Activated gamma-delta T cell (primary cell): Measurements from ENCODE around the gene IL1RN.
"Not testable (repeated sequence)": the region's sequence is repeated elsewhere in the genome, so short reads cannot be mapped to it uniquely, and the experiment has no call there.

Experiments
- DNase-seq: peaks from one replicate; lab custom pipeline; 2025; lab: John Stamatoyannopoulos, UW
- total RNA-seq, 2 donors: gene quantifications; one replicate each; lab custom pipeline; 2026; lab: John Stamatoyannopoulos, UW

The IL1RN gene
- 0 reads per million in 2 donors for total RNA-seq

GRCh38 chr2:113126845-113127645 lies at the start of gene IL1RN:
Gene IL1RN, plus strand, starts transcription at chr2:113127598. Its CDS starts 27 bp downstream, at chr2:113127625.
- DNase-seq, result no peak

GRCh38 chr2:113077921-113078320 lies 49.5 kb upstream of the IL1RN start:
- no peak for DNase-seq

- DNase-seq, result no peak
Measured at GRCh38 chr2:113078350-113078839, 49.0 kb upstream of the IL1RN start.

GRCh38 chr2:113079131-113079530 lies 48.3 kb upstream of the IL1RN start:
- no peak for DNase-seq

GRCh38 chr2:113080134-113080533 lies 47.3 kb upstream of the IL1RN start:
- DNase-seq, result no peak

- no peak for DNase-seq
Measured at GRCh38 chr2:113081488-113082210, 45.7 kb upstream of the IL1RN start.

- DNase-seq, result no peak
Measured at GRCh38 chr2:113083296-113083695, 44.1 kb upstream of the IL1RN start.

- no peak for DNase-seq
Measured at GRCh38 chr2:113084249-113085000, 43.0 kb upstream of the IL1RN start.

- DNase-seq, result no peak
Measured at GRCh38 chr2:113085542-113085941, 41.9 kb upstream of the IL1RN start.

- no peak for DNase-seq
Measured at GRCh38 chr2:113088213-113088992, 39.0 kb upstream of the IL1RN start.

GRCh38 chr2:113089916-113090315 lies 37.5 kb upstream of the IL1RN start:
- no peak for DNase-seq

GRCh38 chr2:113091231-113091896 lies 36.0 kb upstream of the IL1RN start:
- no peak for DNase-seq

- DNase-seq, result no peak
Measured at GRCh38 chr2:113092864-113093612, 34.4 kb upstream of the IL1RN start.

- DNase-seq, result no peak
Measured at GRCh38 chr2:113093613-113093977, 33.8 kb upstream of the IL1RN start.

GRCh38 chr2:113096306-113096705 lies 31.1 kb upstream of the IL1RN start:
- not testable (repeated sequence) for DNase-seq

- not testable (repeated sequence) for DNase-seq
Measured at GRCh38 chr2:113096842-113097618, 30.4 kb upstream of the IL1RN start.

GRCh38 chr2:113098041-113098440 lies 29.4 kb upstream of the IL1RN start:
- no peak for DNase-seq

- no peak for DNase-seq
Measured at GRCh38 chr2:113098532-113098931, 28.9 kb upstream of the IL1RN start.

GRCh38 chr2:113102133-113102532 lies 25.3 kb upstream of the IL1RN start:
- DNase-seq, result no peak
